ENCODE data around the gene MAEA.
"Not testable (repeated sequence)": the region's sequence is repeated elsewhere in the genome, so short reads cannot be mapped to it uniquely, and the experiment has no call there.

The MAEA gene

GRCh38 chr4:1366371-1367229 is 76.9 kb downstream of the MAEA start:
- no peak for DNase-seq (ENCODE audit: low read depth in 2 of 2)

GRCh38 chr4:1367230-1367935 is 77.7 kb downstream of the MAEA start:
- no peak for DNase-seq (ENCODE audit: low read depth in 2 of 2)

- no peak for DNase-seq (ENCODE audit: low read depth in 2 of 2)
Measured at GRCh38 chr4:1367936-1368289, 78.2 kb downstream of the MAEA start.

GRCh38 chr4:1368421-1369090 is 78.9 kb downstream of the MAEA start:
- DNase-seq (ENCODE audit: low read depth in 2 of 2), result no peak

- no peak for DNase-seq (ENCODE audit: low read depth in 2 of 2)
Measured at GRCh38 chr4:1369091-1369450, 79.4 kb downstream of the MAEA start.

- DNase-seq (ENCODE audit: low read depth in 2 of 2), result no peak
Measured at GRCh38 chr4:1369479-1370079, 79.9 kb downstream of the MAEA start.

- DNase-seq (ENCODE audit: low read depth in 2 of 2), result no peak
Measured at GRCh38 chr4:1370321-1371124, 80.8 kb downstream of the MAEA start.

- no peak for DNase-seq (ENCODE audit: low read depth in 2 of 2)
Measured at GRCh38 chr4:1371176-1372165, 81.8 kb downstream of the MAEA start.

GRCh38 chr4:1372576-1372975 is 82.9 kb downstream of the MAEA start:
- DNase-seq (ENCODE audit: low read depth in 2 of 2), result not testable (repeated sequence)

GRCh38 chr4:1373892-1374705 is 84.4 kb downstream of the MAEA start:
- DNase-seq (ENCODE audit: low read depth in 2 of 2), result no peak

GRCh38 chr4:1374706-1375045 is 85.0 kb downstream of the MAEA start:
- DNase-seq (ENCODE audit: low read depth in 2 of 2), result no peak

GRCh38 chr4:1375051-1375721 is 85.5 kb downstream of the MAEA start:
- no peak for DNase-seq (ENCODE audit: low read depth in 2 of 2)

- no peak for DNase-seq (ENCODE audit: low read depth in 2 of 2)
Measured at GRCh38 chr4:1375761-1376322, 86.2 kb downstream of the MAEA start.

- DNase-seq (ENCODE audit: low read depth in 2 of 2), result no peak
Measured at GRCh38 chr4:1376391-1376840, 86.7 kb downstream of the MAEA start.

- DNase-seq (ENCODE audit: low read depth in 2 of 2), result no peak
Measured at GRCh38 chr4:1376841-1377605, 87.3 kb downstream of the MAEA start.

GRCh38 chr4:1377606-1378261 is 88.0 kb downstream of the MAEA start:
- DNase-seq (ENCODE audit: low read depth in 2 of 2), result no peak

GRCh38 chr4:1378559-1379231 is 89.0 kb downstream of the MAEA start:
- no peak for DNase-seq (ENCODE audit: low read depth in 2 of 2)

All from stimulated activated CD8-positive, alpha-beta memory T cell treated with anti-CD3 and anti-CD28 coated beads, Interleukin-2, amount 100 ng/mL, for 48 hours (primary cell).